HG03139 (cell line): Measurements from ENCODE around the gene IL1RAPL2.
"Not testable (repeated sequence)": the region's sequence is repeated elsewhere in the genome, so short reads cannot be mapped to it uniquely, and the experiment has no call there.

Source experiments
- ATAC-seq: cut with Tn5 transposase; IDR thresholded peaks from one replicate; pipeline ENCODE4 v1.9.1; 2021; ENCODE audit not compliant: unreplicated experiment

The IL1RAPL2 gene

GRCh38 chrX:104669063-104669462 is 103.1 kb downstream of the IL1RAPL2 start:
- no peak for ATAC-seq

- ATAC-seq, result no peak
Measured at GRCh38 chrX:104670051-104670450, 104.1 kb downstream of the IL1RAPL2 start.

GRCh38 chrX:104677517-104677916 is 111.5 kb downstream of the IL1RAPL2 start:
- not testable (repeated sequence) for ATAC-seq

GRCh38 chrX:104679175-104679574 is 113.2 kb downstream of the IL1RAPL2 start:
- ATAC-seq, result no peak

GRCh38 chrX:104681214-104681613 is 115.2 kb downstream of the IL1RAPL2 start:
- ATAC-seq, result no peak

GRCh38 chrX:104684077-104684476 is 118.1 kb downstream of the IL1RAPL2 start:
- ATAC-seq, result no peak

- ATAC-seq, result no peak
Measured at GRCh38 chrX:104695593-104695992, 129.6 kb downstream of the IL1RAPL2 start.

GRCh38 chrX:104696667-104697066 is 130.7 kb downstream of the IL1RAPL2 start:
- no peak for ATAC-seq

- no peak for ATAC-seq
Measured at GRCh38 chrX:104697294-104697693, 131.3 kb downstream of the IL1RAPL2 start.

- no peak for ATAC-seq
Measured at GRCh38 chrX:104707042-104707441, 141.0 kb downstream of the IL1RAPL2 start.

- no peak for ATAC-seq
Measured at GRCh38 chrX:104707572-104707971, 141.6 kb downstream of the IL1RAPL2 start.

GRCh38 chrX:104712515-104712914 is 146.5 kb downstream of the IL1RAPL2 start:
- no peak for ATAC-seq

- no peak for ATAC-seq
Measured at GRCh38 chrX:104721854-104722253, 155.9 kb downstream of the IL1RAPL2 start.

GRCh38 chrX:104728456-104728855 is 162.5 kb downstream of the IL1RAPL2 start:
- no peak for ATAC-seq

- no peak for ATAC-seq
Measured at GRCh38 chrX:104742355-104742754, 176.4 kb downstream of the IL1RAPL2 start.

GRCh38 chrX:104745152-104745551 is 179.2 kb downstream of the IL1RAPL2 start:
- ATAC-seq, result no peak

- no peak for ATAC-seq
Measured at GRCh38 chrX:104749951-104750610, 184.1 kb downstream of the IL1RAPL2 start.

GRCh38 chrX:104762641-104763040 is 196.6 kb downstream of the IL1RAPL2 start:
- no peak for ATAC-seq

GRCh38 chrX:104789784-104790183 is 223.8 kb downstream of the IL1RAPL2 start:
- no peak for ATAC-seq

GRCh38 chrX:104795804-104796203 is 229.8 kb downstream of the IL1RAPL2 start:
- ATAC-seq, result no peak

GRCh38 chrX:104803219-104803618 is 237.2 kb downstream of the IL1RAPL2 start:
- no peak for ATAC-seq

GRCh38 chrX:104806346-104806745 is 240.3 kb downstream of the IL1RAPL2 start:
- no peak for ATAC-seq

GRCh38 chrX:104833401-104833800 is 267.4 kb downstream of the IL1RAPL2 start:
- ATAC-seq, result no peak
